ENCODE results near the gene TGFB3.

DNA sequence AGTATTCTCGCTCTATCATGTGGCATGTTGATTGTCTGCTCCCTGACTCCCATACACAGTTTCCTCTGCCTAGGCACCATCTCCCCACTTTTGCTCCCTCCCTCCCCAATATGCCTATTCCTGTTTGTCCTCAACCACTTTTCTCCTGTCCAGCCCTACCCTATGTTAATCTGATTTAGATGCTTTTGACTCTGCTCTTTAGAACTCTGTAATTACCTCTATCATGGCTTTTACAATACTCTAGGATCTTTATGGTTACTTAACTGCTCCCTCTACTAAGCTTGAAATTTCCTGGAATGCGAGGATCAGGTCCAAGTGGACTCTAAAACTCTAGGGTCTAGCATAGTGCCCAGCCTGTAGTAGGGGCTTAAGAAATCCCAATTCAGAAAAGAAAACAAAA lies 68.6 kb downstream of the TGFB3 start:
- TF ChIP-seq, protein P1, sequence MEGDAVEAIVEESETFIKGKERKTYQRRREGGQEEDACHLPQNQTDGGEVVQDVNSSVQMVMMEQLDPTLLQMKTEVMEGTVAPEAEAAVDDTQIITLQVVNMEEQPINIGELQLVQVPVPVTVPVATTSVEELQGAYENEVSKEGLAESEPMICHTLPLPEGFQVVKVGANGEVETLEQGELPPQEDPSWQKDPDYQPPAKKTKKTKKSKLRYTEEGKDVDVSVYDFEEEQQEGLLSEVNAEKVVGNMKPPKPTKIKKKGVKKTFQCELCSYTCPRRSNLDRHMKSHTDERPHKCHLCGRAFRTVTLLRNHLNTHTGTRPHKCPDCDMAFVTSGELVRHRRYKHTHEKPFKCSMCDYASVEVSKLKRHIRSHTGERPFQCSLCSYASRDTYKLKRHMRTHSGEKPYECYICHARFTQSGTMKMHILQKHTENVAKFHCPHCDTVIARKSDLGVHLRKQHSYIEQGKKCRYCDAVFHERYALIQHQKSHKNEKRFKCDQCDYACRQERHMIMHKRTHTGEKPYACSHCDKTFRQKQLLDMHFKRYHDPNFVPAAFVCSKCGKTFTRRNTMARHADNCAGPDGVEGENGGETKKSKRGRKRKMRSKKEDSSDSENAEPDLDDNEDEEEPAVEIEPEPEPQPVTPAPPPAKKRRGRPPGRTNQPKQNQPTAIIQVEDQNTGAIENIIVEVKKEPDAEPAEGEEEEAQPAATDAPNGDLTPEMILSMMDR (IDR thresholded peaks at IDR 0.05), result no peak
- no peak for TF ChIP-seq EZH2 (IDR thresholded peaks at IDR 0.05)

Data from neural progenitor cell (in vitro differentiated cells).